Stimulated activated CD4-positive, alpha-beta T cell treated with anti-CD3 and anti-CD28 coated beads, Interleukin-15, amount 100 ng/mL, for 1 hour (primary cell): ENCODE measurements around the gene TOMM40.
"Not testable (repeated sequence)": the region's sequence is repeated elsewhere in the genome, so short reads cannot be mapped to it uniquely, and the experiment has no call there.

Experiments
- DNase-seq, 2 donors: peaks; one replicate each; pipeline ENCODE4 v3.0.0-alpha.2; 2020; ENCODE audit warnings: low read depth in 1 of 2, low spot score in 1 of 2

Gene TOMM40

GRCh38 chr19:44894052-44894400 lies 3.0 kb downstream of the TOMM40 start:
- DNase-seq: no peak

GRCh38 chr19:44894946-44895345 lies 3.9 kb downstream of the TOMM40 start:
- no peak for DNase-seq

- no peak for DNase-seq
Measured at GRCh38 chr19:44897835-44898234, 6.8 kb downstream of the TOMM40 start.

GRCh38 chr19:44900328-44901244 lies 9.5 kb downstream of the TOMM40 start:
- no peak for DNase-seq

GRCh38 chr19:44903216-44903601 lies 12.2 kb downstream of the TOMM40 start:
- no peak for DNase-seq

- DNase-seq: peak; percentile 60 to 68
Measured at GRCh38 chr19:44903602-44904425, 12.8 kb downstream of the TOMM40 start.

- no peak for DNase-seq
Measured at GRCh38 chr19:44904426-44904994, 13.5 kb downstream of the TOMM40 start.

- DNase-seq: no peak
Measured at GRCh38 chr19:44905437-44906160, 14.5 kb downstream of the TOMM40 start, which contains the start of gene APOE. APOE (plus strand) TSS chr19:44905796; CDS start chr19:44906625, 829 bp downstream.

GRCh38 chr19:44907613-44908012 lies 16.6 kb downstream of the TOMM40 start:
- DNase-seq: no peak

- no peak for DNase-seq
Measured at GRCh38 chr19:44908074-44908835, 17.2 kb downstream of the TOMM40 start.

- DNase-seq: no peak
Measured at GRCh38 chr19:44908836-44909261, 17.8 kb downstream of the TOMM40 start.

- no peak for DNase-seq
Measured at GRCh38 chr19:44909775-44910174, 18.7 kb downstream of the TOMM40 start.

GRCh38 chr19:44911896-44912295 lies 20.8 kb downstream of the TOMM40 start:
- not testable (repeated sequence) for DNase-seq

GRCh38 chr19:44912854-44913253 lies 21.8 kb downstream of the TOMM40 start:
- no peak for DNase-seq

GRCh38 chr19:44913512-44914432 lies 22.7 kb downstream of the TOMM40 start:
- DNase-seq: not testable (repeated sequence)

GRCh38 chr19:44914433-44915206 lies 23.6 kb downstream of the TOMM40 start, which contains the start of gene APOC1:
APOC1 (plus strand) TSS chr19:44914608; CDS start chr19:44914892, 284 bp downstream.
- peak; percentile 36 to 61 for DNase-seq

- no peak for DNase-seq
Measured at GRCh38 chr19:44924243-44924725, 33.2 kb downstream of the TOMM40 start.
